K562 (cell line): ENCODE measurements around the gene PRRT2.

ENCODE experiments used
- SP1 ChIP-seq: sonication (generic); formaldehyde crosslinking; IDR thresholded peaks from 2 replicates; pipeline ENCODE4 v1.8.1; 2022; ENCODE audit warnings: mild to moderate bottlenecking, missing genetic modification reagents
- STAG1 ChIP-seq: sonication (generic); formaldehyde crosslinking; IDR thresholded peaks from 2 replicates; pipeline ENCODE4 v1.5.0; 2020; ENCODE audit warnings: missing genetic modification reagents, borderline replicate concordance
- ZC3H4 ChIP-seq: sonication (generic); formaldehyde crosslinking; IDR thresholded peaks from 2 replicates; pipeline ENCODE4 v1.9.0; 2021; ENCODE audit warnings: missing genetic modification reagents, borderline replicate concordance
- TF ChIP-seq, protein P1 (sequence below): sonication (generic); formaldehyde crosslinking; IDR thresholded peaks from 2 replicates; pipeline ENCODE4 v1.4.0; 2020; ENCODE audit warnings: mild to moderate bottlenecking, missing genetic modification reagents
- TF ChIP-seq, protein P2 (sequence below), 3 experiments: IDR thresholded peaks in 2 of 3; conservative IDR thresholded peaks in 1 of 3; 2 replicates each; pipeline ENCODE4 v1.5.1; 2011 to 2012; ENCODE audit warnings: low read length in 3 of 3, mild to moderate bottlenecking in 3 of 3, control low read depth in 2 of 3, improper control_type of control experiment in 1 of 3, inconsistent platforms in 1 of 3, low read depth in 1 of 3, mixed read lengths in 1 of 3, moderate library complexity in 1 of 3; ENCODE audit not compliant: insufficient read depth in 2 of 3
- TF ChIP-seq, protein P3 (sequence below): sonication (generic); formaldehyde crosslinking; IDR thresholded peaks from 2 replicates; pipeline ENCODE4 v1.8.0; 2022; ENCODE audit warnings: missing genetic modification reagents, mild to moderate bottlenecking, borderline replicate concordance

DNA sequence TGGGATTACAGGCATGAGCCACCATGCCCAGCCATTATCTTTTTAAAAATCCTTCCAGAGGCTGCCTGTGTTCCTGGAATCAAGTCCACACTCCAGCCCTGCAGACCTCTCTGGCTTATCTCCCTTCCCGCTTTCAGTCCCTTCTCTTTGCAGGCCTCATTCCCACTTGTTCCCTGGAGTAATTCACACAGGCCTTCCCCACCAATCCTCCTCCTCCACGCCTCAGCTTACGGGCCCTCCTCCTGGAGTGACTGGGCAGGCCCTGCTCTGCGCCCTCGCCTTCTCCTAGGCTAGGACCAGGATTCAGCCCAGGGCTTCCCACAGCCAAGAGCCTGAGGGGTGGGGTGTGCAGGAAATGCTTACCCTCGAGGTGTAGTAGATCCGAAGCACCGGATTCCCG lies 48.2 kb downstream of the PRRT2 start:
- TF ChIP-seq STAG1 (CRISPR knock-in tag) = no peak
- no peak for TF ChIP-seq ZC3H4 (CRISPR knock-in tag)
- no peak for TF ChIP-seq SP1 (CRISPR knock-in tag)
- TF ChIP-seq, protein P1, sequence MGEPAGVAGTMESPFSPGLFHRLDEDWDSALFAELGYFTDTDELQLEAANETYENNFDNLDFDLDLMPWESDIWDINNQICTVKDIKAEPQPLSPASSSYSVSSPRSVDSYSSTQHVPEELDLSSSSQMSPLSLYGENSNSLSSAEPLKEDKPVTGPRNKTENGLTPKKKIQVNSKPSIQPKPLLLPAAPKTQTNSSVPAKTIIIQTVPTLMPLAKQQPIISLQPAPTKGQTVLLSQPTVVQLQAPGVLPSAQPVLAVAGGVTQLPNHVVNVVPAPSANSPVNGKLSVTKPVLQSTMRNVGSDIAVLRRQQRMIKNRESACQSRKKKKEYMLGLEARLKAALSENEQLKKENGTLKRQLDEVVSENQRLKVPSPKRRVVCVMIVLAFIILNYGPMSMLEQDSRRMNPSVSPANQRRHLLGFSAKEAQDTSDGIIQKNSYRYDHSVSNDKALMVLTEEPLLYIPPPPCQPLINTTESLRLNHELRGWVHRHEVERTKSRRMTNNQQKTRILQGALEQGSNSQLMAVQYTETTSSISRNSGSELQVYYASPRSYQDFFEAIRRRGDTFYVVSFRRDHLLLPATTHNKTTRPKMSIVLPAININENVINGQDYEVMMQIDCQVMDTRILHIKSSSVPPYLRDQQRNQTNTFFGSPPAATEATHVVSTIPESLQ (CRISPR knock-in tag) = no peak
- TF ChIP-seq, protein P2, sequence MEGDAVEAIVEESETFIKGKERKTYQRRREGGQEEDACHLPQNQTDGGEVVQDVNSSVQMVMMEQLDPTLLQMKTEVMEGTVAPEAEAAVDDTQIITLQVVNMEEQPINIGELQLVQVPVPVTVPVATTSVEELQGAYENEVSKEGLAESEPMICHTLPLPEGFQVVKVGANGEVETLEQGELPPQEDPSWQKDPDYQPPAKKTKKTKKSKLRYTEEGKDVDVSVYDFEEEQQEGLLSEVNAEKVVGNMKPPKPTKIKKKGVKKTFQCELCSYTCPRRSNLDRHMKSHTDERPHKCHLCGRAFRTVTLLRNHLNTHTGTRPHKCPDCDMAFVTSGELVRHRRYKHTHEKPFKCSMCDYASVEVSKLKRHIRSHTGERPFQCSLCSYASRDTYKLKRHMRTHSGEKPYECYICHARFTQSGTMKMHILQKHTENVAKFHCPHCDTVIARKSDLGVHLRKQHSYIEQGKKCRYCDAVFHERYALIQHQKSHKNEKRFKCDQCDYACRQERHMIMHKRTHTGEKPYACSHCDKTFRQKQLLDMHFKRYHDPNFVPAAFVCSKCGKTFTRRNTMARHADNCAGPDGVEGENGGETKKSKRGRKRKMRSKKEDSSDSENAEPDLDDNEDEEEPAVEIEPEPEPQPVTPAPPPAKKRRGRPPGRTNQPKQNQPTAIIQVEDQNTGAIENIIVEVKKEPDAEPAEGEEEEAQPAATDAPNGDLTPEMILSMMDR (IDR thresholded peaks at IDR 0.05 in 2 of 3, conservative IDR thresholded peaks at IDR 0.05 in 1 of 3; ENCODE audit: insufficient read depth in 2 of 3, low read depth in 1 of 3, low read length in 3 of 3) = no peak
- TF ChIP-seq, protein P3, sequence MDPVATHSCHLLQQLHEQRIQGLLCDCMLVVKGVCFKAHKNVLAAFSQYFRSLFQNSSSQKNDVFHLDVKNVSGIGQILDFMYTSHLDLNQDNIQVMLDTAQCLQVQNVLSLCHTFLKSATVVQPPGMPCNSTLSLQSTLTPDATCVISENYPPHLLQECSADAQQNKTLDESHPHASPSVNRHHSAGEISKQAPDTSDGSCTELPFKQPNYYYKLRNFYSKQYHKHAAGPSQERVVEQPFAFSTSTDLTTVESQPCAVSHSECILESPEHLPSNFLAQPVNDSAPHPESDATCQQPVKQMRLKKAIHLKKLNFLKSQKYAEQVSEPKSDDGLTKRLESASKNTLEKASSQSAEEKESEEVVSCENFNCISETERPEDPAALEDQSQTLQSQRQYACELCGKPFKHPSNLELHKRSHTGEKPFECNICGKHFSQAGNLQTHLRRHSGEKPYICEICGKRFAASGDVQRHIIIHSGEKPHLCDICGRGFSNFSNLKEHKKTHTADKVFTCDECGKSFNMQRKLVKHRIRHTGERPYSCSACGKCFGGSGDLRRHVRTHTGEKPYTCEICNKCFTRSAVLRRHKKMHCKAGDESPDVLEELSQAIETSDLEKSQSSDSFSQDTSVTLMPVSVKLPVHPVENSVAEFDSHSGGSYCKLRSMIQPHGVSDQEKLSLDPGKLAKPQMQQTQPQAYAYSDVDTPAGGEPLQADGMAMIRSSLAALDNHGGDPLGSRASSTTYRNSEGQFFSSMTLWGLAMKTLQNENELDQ (CRISPR knock-in tag) = no peak
